Gastrocnemius medialis (tissue), 4 donors: Measurements from ENCODE around the gene PSMB8. TPM values are rescaled to one million over a fixed set of nuclear protein-coding genes. Genes with fewer than 3 reads are reported as not detected.

Experiments
- ATAC-seq, 2 donors: fragments of 150-250 bp; one replicate each; pipeline ENCODE4 v1.9.1; 2016
- DNase-seq, 2 donors: peaks; one replicate each; pipeline ENCODE4 v3.0.0-alpha.2; 2019
- H3K27ac ChIP-seq, 4 donors: fragments of 200-600 bp; sonication (generic); 1 replicate in 1 of 4; 2 replicates in 3 of 4; pipeline ENCODE4 v1.5.1; 2016 to 2018; ENCODE audit warnings: mild to moderate bottlenecking in 2 of 4, moderate library complexity in 1 of 4
- H3K27me3 ChIP-seq, 3 donors: fragments of 200-600 bp; sonication (generic) in 2 of 3; 1 replicate in 1 of 3; 2 replicates in 2 of 3; pipeline versions ENCODE4 v1.5.1 to v1.6.0; 2016 to 2019; ENCODE audit warnings: mild to moderate bottlenecking in 1 of 3, moderate library complexity in 1 of 3
- H3K36me3 ChIP-seq, 2 donors: fragments of 200-600 bp; sonication (generic) in 1 of 2; one replicate each; pipeline ENCODE4 v1.5.1; 2017 to 2018
- H3K4me1 ChIP-seq, 2 donors: fragments of 200-600 bp; sonication (generic) in 1 of 2; one replicate each; pipeline ENCODE4 v1.5.1; 2016 to 2017; ENCODE audit warnings: mild to moderate bottlenecking in 2 of 2
- H3K4me3 ChIP-seq, 4 donors: fragments of 200-600 bp; sonication (generic) in 3 of 4; 1 replicate in 1 of 4; 2 replicates in 3 of 4; pipeline ENCODE4 v1.5.1; 2016 to 2019; ENCODE audit warnings: mild to moderate bottlenecking in 2 of 4
- H3K9me3 ChIP-seq, 3 donors: fragments of 200-600 bp; sonication (generic) in 2 of 3; 1 replicate in 1 of 3; 2 replicates in 2 of 3; pipeline ENCODE4 v1.5.1; 2016 to 2019
- CTCF ChIP-seq, 5 experiments: fragments of 450-650 bp in 3 of 5; fragments of 200-600 bp in 2 of 5; sonication (generic) in 2 of 5; IDR thresholded peaks in 4 of 5; conservative IDR thresholded peaks in 1 of 5; 1 replicate in 4 of 5; 2 replicates in 1 of 5; pipeline ENCODE4 v1.5.1; 2016 to 2019; ENCODE audit warnings: antibody characterized with exemption in 5 of 5, mild to moderate bottlenecking in 3 of 5, moderate library complexity in 3 of 5
- POLR2A ChIP-seq, 2 donors: fragments of 450-650 bp; IDR thresholded peaks; one replicate each; pipeline ENCODE4 v1.6.1; 2017; ENCODE audit warnings: antibody characterized with exemption in 2 of 2, mild to moderate bottlenecking in 2 of 2, moderate library complexity in 2 of 2
- in situ Hi-C, 4 donors: fragments of 200-750 bp; cut with MboI; loops; one replicate each; pipeline versions ENCODE4 v1.15.0 to v1.8.0; 2017; ENCODE audit warnings: low sequenced_read_pairs in 4 of 4
- intact Hi-C: fragments of 100-400 bp; cut with DNase I; formaldehyde crosslinking; loops from one replicate; pipeline ENCODE4 v1.15.1; 2023; ENCODE audit warnings: low total_unique reads
- total RNA-seq, 4 donors: library from RNA; depleted of rRNA; stranded (reverse); fragments of >200 nt; gene quantifications; one replicate each; pipeline versions ENCODE4 v1.1.0 to v1.2.3, GENCODE V29; 2016

Gene PSMB8
- total RNA-seq, 4 donors from 2014 or later, result 7.0 to 20.2 (median 9.2) TPM

- no peak for ATAC-seq
- DNase-seq, result no peak
- no peak overlapping the region for H3K4me3 ChIP-seq
- H3K9me3 ChIP-seq, result no peaks in the 10 kb centered on the region
- no peaks in the 10 kb centered on the region for H3K27me3 ChIP-seq
- intact Hi-C loops (no loop called here), in situ Hi-C loops (loop anchor here in 1 of 4 donors (5.0 kb wide), 1 partner anchor 42 kb away; no protein-coding TSS in a partner anchor)
- no peaks in the 10 kb centered on the region for H3K4me1 ChIP-seq
- TF ChIP-seq CTCF (IDR thresholded peaks at IDR 0.05 in 4 of 5, conservative IDR thresholded peaks at IDR 0.05 in 1 of 5) (no peak), POLR2A (IDR thresholded peaks at IDR 0.05) (no peak)
- no peak overlapping the region for H3K27ac ChIP-seq
- H3K36me3 ChIP-seq, result peaks cover 0 to 24% of the 10 kb centered on the region in 2 donors
Observed at GRCh38 chr6:32830017-32830416, 13.8 kb downstream of the PSMB8 start.

- no peak for DNase-seq
- no peak for TF ChIP-seq POLR2A (IDR thresholded peaks at IDR 0.05)
- no peak for TF ChIP-seq CTCF (IDR thresholded peaks at IDR 0.05 in 4 of 5, conservative IDR thresholded peaks at IDR 0.05 in 1 of 5)
- Histone ChIP-seq H3K9me3 (no peaks in the 10 kb centered on the region), H3K27ac (no peak overlapping the region), H3K4me1 (no peaks in the 10 kb centered on the region), H3K36me3 (peaks cover 0 to 24% of the 10 kb centered on the region in 2 donors), H3K27me3 (no peaks in the 10 kb centered on the region), H3K4me3 (no peak overlapping the region)
- in situ Hi-C loops, result no loop called here
- no peak for ATAC-seq
- intact Hi-C loops, result loop anchor here (5.0 kb wide), 1 partner anchor 38 kb away; no protein-coding TSS in a partner anchor
Observed at GRCh38 chr6:32829495-32829894, 14.4 kb downstream of the PSMB8 start.

GRCh38 chr6:32827025-32827424, 16.8 kb downstream of the PSMB8 start:
- H3K4me1 ChIP-seq, result no peaks in the 10 kb centered on the region
- TF ChIP-seq POLR2A (IDR thresholded peaks at IDR 0.05) (no peak), CTCF (IDR thresholded peaks at IDR 0.05 in 4 of 5, conservative IDR thresholded peaks at IDR 0.05 in 1 of 5) (no peak)
- no peaks in the 10 kb centered on the region for H3K27me3 ChIP-seq
- H3K4me3 ChIP-seq, result no peak overlapping the region
- peaks cover 0 to 24% of the 10 kb centered on the region in 2 donors for H3K36me3 ChIP-seq
- DNase-seq, result no peak
- H3K9me3 ChIP-seq, result no peaks in the 10 kb centered on the region
- no peak for ATAC-seq
- H3K27ac ChIP-seq, result peak overlapping the region in 1 of 4 donors; percentile 3
- intact Hi-C loops, result loop anchor here (5.0 kb wide), 1 partner anchor 40 kb away; no protein-coding TSS in a partner anchor
- in situ Hi-C loops, result no loop called here

- no peaks in the 10 kb centered on the region for H3K9me3 ChIP-seq
- no peaks in the 10 kb centered on the region for H3K27me3 ChIP-seq
- DNase-seq (no peak), ATAC-seq (peak; percentile 56 to 81)
- intact Hi-C loops (loop anchor here (5.0 kb wide), 1 partner anchor 41 kb away; no protein-coding TSS in a partner anchor), in situ Hi-C loops (no loop called here)
- H3K4me1 ChIP-seq, result no peaks in the 10 kb centered on the region
- H3K4me3 ChIP-seq, result no peak overlapping the region
- peaks cover 0 to 24% of the 10 kb centered on the region in 2 donors for H3K36me3 ChIP-seq
- TF ChIP-seq POLR2A (IDR thresholded peaks at IDR 0.05) (no peak), CTCF (IDR thresholded peaks at IDR 0.05 in 4 of 5, conservative IDR thresholded peaks at IDR 0.05 in 1 of 5) (peak in 4 of 5 experiments; percentile 23 to 47 (median 30))
- peak overlapping the region in 3 of 4 donors; percentile 3 to 27 (median 21) for H3K27ac ChIP-seq
Observed at GRCh38 chr6:32825966-32826365, 17.9 kb downstream of the PSMB8 start.

- Histone ChIP-seq H3K4me3 (no peak overlapping the region), H3K4me1 (peaks cover 0 to 8% of the 10 kb centered on the region in 2 donors), H3K9me3 (no peaks in the 10 kb centered on the region), H3K27ac (no peak overlapping the region), H3K27me3 (no peaks in the 10 kb centered on the region), H3K36me3 (no peaks in the 10 kb centered on the region)
- in situ Hi-C loops, result no loop called here
- intact Hi-C loops, result no loop called here
- ATAC-seq (no peak), DNase-seq (no peak)
- no peak for TF ChIP-seq POLR2A (IDR thresholded peaks at IDR 0.05)
- TF ChIP-seq CTCF (IDR thresholded peaks at IDR 0.05 in 4 of 5, conservative IDR thresholded peaks at IDR 0.05 in 1 of 5), result no peak
Observed at GRCh38 chr6:32819729-32820128, 24.1 kb downstream of the PSMB8 start.
